Bronchial epithelial cell (primary cell): ENCODE data around the gene DPYSL5. TPM values are rescaled to one million over a fixed set of nuclear protein-coding genes. Genes with fewer than 3 reads are reported as not detected.

Experiments used
- DNase-seq: peaks from one replicate; pipeline ENCODE4 v3.0.0-alpha.2; 2010; ENCODE audit warnings: low read depth
- FAIRE-seq: peaks from 2 replicates; lab custom pipeline; 2011; peaks lifted over from hg19 to GRCh38; lab: Jason Lieb, UNC
- H3K27me3 ChIP-seq: 2 replicates; pipeline ENCODE4 v1.5.1; 2011; ENCODE audit warnings: low read length; ENCODE audit not compliant: control insufficient read depth, insufficient read depth
- H3K36me3 ChIP-seq: 2 replicates; pipeline ENCODE4 v1.5.1; 2011; ENCODE audit warnings: low read length; ENCODE audit not compliant: control insufficient read depth, insufficient read depth
- H3K4me3 ChIP-seq: 2 replicates; pipeline ENCODE4 v1.5.1; 2011; ENCODE audit warnings: mild to moderate bottlenecking, low read depth, low read length, control low read depth
- CTCF ChIP-seq: IDR thresholded peaks from 2 replicates; pipeline ENCODE4 v1.5.1; 2011; ENCODE audit warnings: mild to moderate bottlenecking, moderate library complexity, low read length, control low read depth, inconsistent platforms; ENCODE audit not compliant: insufficient read depth, severe bottlenecking
- total RNA-seq: library from RNA; depleted of rRNA; stranded (reverse); fragments of >200 nt; gene quantifications from 2 replicates; pipeline ENCODE4 v1.2.1, GENCODE V29; 2014

The DPYSL5 gene, protein sequence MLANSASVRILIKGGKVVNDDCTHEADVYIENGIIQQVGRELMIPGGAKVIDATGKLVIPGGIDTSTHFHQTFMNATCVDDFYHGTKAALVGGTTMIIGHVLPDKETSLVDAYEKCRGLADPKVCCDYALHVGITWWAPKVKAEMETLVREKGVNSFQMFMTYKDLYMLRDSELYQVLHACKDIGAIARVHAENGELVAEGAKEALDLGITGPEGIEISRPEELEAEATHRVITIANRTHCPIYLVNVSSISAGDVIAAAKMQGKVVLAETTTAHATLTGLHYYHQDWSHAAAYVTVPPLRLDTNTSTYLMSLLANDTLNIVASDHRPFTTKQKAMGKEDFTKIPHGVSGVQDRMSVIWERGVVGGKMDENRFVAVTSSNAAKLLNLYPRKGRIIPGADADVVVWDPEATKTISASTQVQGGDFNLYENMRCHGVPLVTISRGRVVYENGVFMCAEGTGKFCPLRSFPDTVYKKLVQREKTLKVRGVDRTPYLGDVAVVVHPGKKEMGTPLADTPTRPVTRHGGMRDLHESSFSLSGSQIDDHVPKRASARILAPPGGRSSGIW
- not detected in 2 replicates for total RNA-seq

DNA sequence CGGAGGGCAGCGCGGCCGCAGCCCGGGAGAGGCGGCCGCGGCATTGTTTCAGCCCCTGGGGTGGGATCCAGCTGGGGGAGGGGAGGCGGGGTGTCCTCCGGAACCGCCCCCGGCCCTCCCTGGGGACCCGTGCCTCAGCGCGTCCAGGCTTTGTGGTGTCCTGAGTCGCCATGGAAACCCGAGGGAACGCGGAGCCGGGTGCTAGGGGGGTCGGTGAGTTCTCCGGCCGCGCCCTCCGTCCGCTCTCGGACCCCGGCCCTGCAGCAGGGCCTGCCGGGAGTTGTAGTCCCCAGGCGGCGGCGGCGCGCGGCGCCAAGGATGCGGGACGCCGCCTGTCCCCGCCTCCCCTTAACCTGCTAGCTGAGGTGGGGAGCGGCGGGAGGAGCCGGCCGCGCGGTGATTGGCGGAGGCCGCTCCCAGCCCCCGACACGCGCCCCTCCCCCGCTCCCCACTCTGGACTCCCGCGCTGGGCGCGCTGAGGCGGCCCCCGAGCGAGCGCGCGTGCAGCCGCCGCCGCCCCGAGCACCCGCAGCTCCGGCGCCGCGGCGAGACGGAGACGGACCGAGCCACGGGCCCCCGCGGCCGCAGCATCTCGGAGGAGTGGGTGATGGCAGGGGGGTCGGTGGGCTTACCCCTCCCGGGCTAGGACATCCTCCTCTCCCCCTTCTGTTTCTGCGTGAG is at the start of gene DPYSL5:
TSS of gene DPYSL5 (plus strand) at position 478 of the 681 bp plus-strand sequence. CDS start 50,368 bp downstream, outside the sequence.
- Histone ChIP-seq H3K36me3 (no peaks in the 10 kb centered on the region), H3K27me3 (peaks cover 50% of the 10 kb centered on the region), H3K4me3 (no peak within 1 kb of the TSS)
- FAIRE-seq (no peak), DNase-seq (no peak)
- no peak for TF ChIP-seq CTCF

- TF ChIP-seq CTCF, result no peak
- Histone ChIP-seq H3K36me3 (no peaks in the 10 kb centered on the region), H3K4me3 (no peak overlapping the region), H3K27me3 (no peaks in the 10 kb centered on the region)
- DNase-seq (no peak), FAIRE-seq (no peak)
These were observed 46.6 kb upstream of the DPYSL5 start for GRCh38 chr2:26801328-26801727.

DNA sequence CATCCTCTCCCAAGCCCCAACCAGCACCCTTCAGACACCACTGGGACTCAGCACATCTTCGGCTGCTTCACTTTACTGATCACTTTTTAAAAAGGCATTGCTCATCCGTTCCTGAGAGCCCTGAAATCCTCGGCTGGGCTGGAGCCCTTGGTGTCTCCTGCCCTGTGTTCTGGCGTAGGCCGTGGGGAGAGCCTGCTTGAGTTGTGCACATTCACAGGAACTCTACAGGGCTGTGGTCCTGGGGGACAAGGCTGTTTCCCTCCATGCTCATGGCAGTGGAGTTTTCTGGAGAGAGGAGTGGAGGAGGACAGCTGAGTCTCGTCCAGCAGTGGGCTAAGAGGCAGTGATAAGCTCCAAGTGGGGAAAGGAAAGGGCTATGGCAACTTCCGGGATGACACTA is 46.1 kb upstream of the DPYSL5 start:
- TF ChIP-seq CTCF, result no peak
- no peaks in the 10 kb centered on the region for H3K36me3 ChIP-seq
- FAIRE-seq (no peak), DNase-seq (no peak)
- no peak overlapping the region for H3K4me3 ChIP-seq
- no peaks in the 10 kb centered on the region for H3K27me3 ChIP-seq

GRCh38 chr2:26805241-26805676 is 42.7 kb upstream of the DPYSL5 start:
- DNase-seq, result peak; percentile 99
- Histone ChIP-seq H3K27me3 (peaks cover 1% of the 10 kb centered on the region), H3K36me3 (no peaks in the 10 kb centered on the region), H3K4me3 (no peak overlapping the region)
- TF ChIP-seq CTCF, result no peak
- no peak for FAIRE-seq

GRCh38 chr2:26807788-26808460 is 40.0 kb upstream of the DPYSL5 start:
- FAIRE-seq (no peak), DNase-seq (no peak)
- no peak overlapping the region for H3K4me3 ChIP-seq
- no peak for TF ChIP-seq CTCF
- H3K36me3 ChIP-seq, result no peaks in the 10 kb centered on the region
- H3K27me3 ChIP-seq, result peaks cover 2% of the 10 kb centered on the region
